C1 segment of cervical spinal cord (tissue), 14 donors: Measurements from ENCODE around the gene ANO7.

Experiments used
- DNase-seq, 14 donors: peaks; one replicate each; lab custom pipeline; 2025; lab: John Stamatoyannopoulos, UW

ANO7 gene

GRCh38 chr2:241188361-241189092, at the start of gene ANO7:
Gene ANO7, plus strand, starts transcription at chr2:241188677. Its CDS starts 1,387 bp downstream, at chr2:241190064.
- no peak for DNase-seq

GRCh38 chr2:241139531-241140444, 48.7 kb upstream of the ANO7 start:
- no peak for DNase-seq

- DNase-seq: no peak
These were observed 48.0 kb upstream of the ANO7 start for GRCh38 chr2:241140445-241140840.

GRCh38 chr2:241141214-241141770, 47.2 kb upstream of the ANO7 start:
- DNase-seq: no peak

- no peak for DNase-seq
These were observed 46.4 kb upstream of the ANO7 start for GRCh38 chr2:241142063-241142462.

GRCh38 chr2:241142593-241142992, 45.9 kb upstream of the ANO7 start:
- no peak for DNase-seq

- no peak for DNase-seq
These were observed 42.2 kb upstream of the ANO7 start for GRCh38 chr2:241146286-241146685.

GRCh38 chr2:241147336-241147735, 41.1 kb upstream of the ANO7 start:
- DNase-seq: no peak

GRCh38 chr2:241148239-241148638, 40.2 kb upstream of the ANO7 start:
- DNase-seq: no peak

- peak; percentile 35 to 90 (median 84) for DNase-seq
These were observed 39.4 kb upstream of the ANO7 start, which contains the start of gene PASK for GRCh38 chr2:241148891-241149674. Gene PASK, minus strand, starts transcription at chr2:241149472. Its CDS starts 6,440 bp downstream, at chr2:241143032.

- DNase-seq: no peak
These were observed 38.9 kb upstream of the ANO7 start for GRCh38 chr2:241149675-241149924.

- DNase-seq: peak; percentile 60 to 96 (median 92)
These were observed 38.4 kb upstream of the ANO7 start, which contains the start of gene PPP1R7 for GRCh38 chr2:241149925-241150659. Gene PPP1R7, plus strand, starts transcription at chr2:241150467. Its CDS starts 29 bp downstream, at chr2:241150496.

- DNase-seq: peak in 2 of 14 donors; percentile 25 to 62
These were observed 37.6 kb upstream of the ANO7 start for GRCh38 chr2:241150660-241151530.

GRCh38 chr2:241151934-241152660, 36.4 kb upstream of the ANO7 start:
- no peak for DNase-seq

GRCh38 chr2:241153616-241154015, 34.9 kb upstream of the ANO7 start:
- no peak for DNase-seq

- no peak for DNase-seq
These were observed 33.6 kb upstream of the ANO7 start for GRCh38 chr2:241154915-241155314.

- no peak for DNase-seq
These were observed 32.5 kb upstream of the ANO7 start for GRCh38 chr2:241155936-241156335.

- DNase-seq: peak in 1 of 14 donors; percentile 43
These were observed 31.5 kb upstream of the ANO7 start for GRCh38 chr2:241156971-241157441.
